Prostate gland (tissue), 2 donors: ENCODE measurements around the gene UBL4A. TPM values are rescaled to one million over a fixed set of nuclear protein-coding genes. Genes with fewer than 3 reads are reported as not detected.

Experiments
- DNase-seq: peaks from one replicate; pipeline ENCODE4 v3.0.0-alpha.2; 2019; ENCODE audit warnings: low spot score
- H3K27ac ChIP-seq, 2 donors: fragments of 200-600 bp; sonication (generic); 2 replicates each; pipeline ENCODE4 v1.5.1; 2017 to 2019
- H3K27me3 ChIP-seq: fragments of 200-600 bp; sonication (generic); replicated peaks from 2 replicates; pipeline ENCODE4 v1.5.1; 2019; ENCODE audit not compliant: insufficient read depth
- H3K36me3 ChIP-seq, 2 donors: fragments of 200-600 bp; sonication (generic); 1 replicate in 1 of 2; 2 replicates in 1 of 2; pipeline versions ENCODE4 v1.5.1 to v1.8.1; 2017 to 2019
- H3K4me1 ChIP-seq: fragments of 200-600 bp; sonication (generic); replicated peaks from 2 replicates; pipeline ENCODE4 v1.5.1; 2019
- H3K4me3 ChIP-seq, 2 donors: fragments of 200-600 bp; sonication (generic); 2 replicates each; pipeline ENCODE4 v1.5.1; 2017 to 2019
- H3K9me3 ChIP-seq: fragments of 200-600 bp; sonication (generic); 2 replicates; pipeline ENCODE4 v1.5.1; 2017
- CTCF ChIP-seq, 4 experiments: fragments of 200-600 bp in 2 of 4; fragments of 450-650 bp in 2 of 4; sonication (generic) in 2 of 4; IDR thresholded peaks; 1 replicate in 3 of 4; 2 replicates in 1 of 4; pipeline ENCODE4 v1.5.1; 2016 to 2019; ENCODE audit warnings: antibody characterized with exemption in 4 of 4, mild to moderate bottlenecking in 2 of 4, moderate library complexity in 2 of 4
- POLR2A ChIP-seq: fragments of 450-650 bp; IDR thresholded peaks from one replicate; pipeline ENCODE4 v1.6.1; 2016; ENCODE audit warnings: antibody characterized with exemption, mild to moderate bottlenecking
- POLR2AphosphoS5 ChIP-seq: sonication (generic); formaldehyde crosslinking; IDR thresholded peaks from one replicate; pipeline ENCODE4 v1.6.1; 2017; ENCODE audit warnings: antibody characterized with exemption
- WGBS: methylation state at CpG from one replicate; pipeline ENCODE4 v1.1.5; 2018; 5-methylcytosine and 5-hydroxymethylcytosine counted together
- intact Hi-C: fragments of 100-400 bp; cut with DNase I; formaldehyde crosslinking; loops from one replicate; pipeline ENCODE4 v1.14.2; 2022
- total RNA-seq, 2 donors: library from RNA; depleted of rRNA; stranded (reverse); fragments of >200 nt; gene quantifications; one replicate each; pipeline ENCODE4 v1.1.0, GENCODE V29; 2016

UBL4A gene
- total RNA-seq, 2 donors from 2014 or later = 31.9 to 53.7 TPM

GRCh38 chrX:154509455-154509854, 23.0 kb upstream of the UBL4A start:
- DNase-seq = no peak
- Histone ChIP-seq H3K27me3 (no peaks in the 10 kb centered on the region), H3K4me3 (no peak overlapping the region), H3K4me1 (no peaks in the 10 kb centered on the region), H3K36me3 (no peaks in the 10 kb centered on the region), H3K27ac (no peak overlapping the region), H3K9me3 (no peaks in the 10 kb centered on the region)
- intact Hi-C loops = no loop called here
- TF ChIP-seq CTCF (IDR thresholded peaks at IDR 0.05) (no peak), POLR2AphosphoS5 (no peak), POLR2A (no peak)
- 95% methylated on average over 5 of the region's 5 CpGs for WGBS

- DNase-seq = no peak
- Histone ChIP-seq H3K9me3 (no peaks in the 10 kb centered on the region), H3K4me1 (no peaks in the 10 kb centered on the region), H3K27ac (no peak overlapping the region), H3K36me3 (no peaks in the 10 kb centered on the region), H3K27me3 (no peaks in the 10 kb centered on the region), H3K4me3 (no peak overlapping the region)
- intact Hi-C loops = no loop called here
- TF ChIP-seq POLR2A (no peak), CTCF (IDR thresholded peaks at IDR 0.05) (no peak), POLR2AphosphoS5 (no peak)
- WGBS = 80% methylated on average over 5 of the region's 13 CpGs
Measured at GRCh38 chrX:154508384-154508745, 21.9 kb upstream of the UBL4A start.

GRCh38 chrX:154507673-154508383, 21.4 kb upstream of the UBL4A start:
- H3K36me3 ChIP-seq = no peaks in the 10 kb centered on the region
- 77% methylated on average over 14 of the region's 24 CpGs for WGBS
- TF ChIP-seq POLR2AphosphoS5 (no peak), CTCF (IDR thresholded peaks at IDR 0.05) (no peak)
- no peaks in the 10 kb centered on the region for H3K9me3 ChIP-seq
- H3K27ac ChIP-seq = no peak overlapping the region
- DNase-seq = no peak
- intact Hi-C loops = no loop called here
- H3K27me3 ChIP-seq = no peaks in the 10 kb centered on the region
- H3K4me3 ChIP-seq = no peak overlapping the region
- H3K4me1 ChIP-seq = no peaks in the 10 kb centered on the region

- Histone ChIP-seq H3K4me1 (no peaks in the 10 kb centered on the region), H3K27ac (no peak overlapping the region), H3K4me3 (no peak overlapping the region), H3K9me3 (no peaks in the 10 kb centered on the region), H3K27me3 (no peaks in the 10 kb centered on the region), H3K36me3 (no peaks in the 10 kb centered on the region)
- 94% methylated on average over 18 of the region's 37 CpGs for WGBS
- intact Hi-C loops = no loop called here
- no peak for DNase-seq
- TF ChIP-seq POLR2AphosphoS5 (no peak), POLR2A (no peak), CTCF (IDR thresholded peaks at IDR 0.05) (no peak)
Measured at GRCh38 chrX:154506483-154507332, 20.3 kb upstream of the UBL4A start.
